ENCODE measurements around the gene SLC1A3.
"Not testable (repeated sequence)": the region's sequence is repeated elsewhere in the genome, so short reads cannot be mapped to it uniquely, and the experiment has no call there.

SLC1A3 gene

GRCh38 chr5:36642089-36642488 is 35.7 kb downstream of the SLC1A3 start:
- no peak for TF ChIP-seq CTCF (IDR thresholded peaks at IDR 0.05; ENCODE audit: extremely low read depth, missing control alignments)
- no peak for DNase-seq (ENCODE audit: low spot score)

GRCh38 chr5:36643162-36643561 is 36.8 kb downstream of the SLC1A3 start:
- DNase-seq (ENCODE audit: low spot score), result no peak

GRCh38 chr5:36643841-36644240 is 37.4 kb downstream of the SLC1A3 start:
- DNase-seq (ENCODE audit: low spot score), result not testable (repeated sequence)

More at GRCh38 chr5:36643162-36643561, 36.8 kb downstream of the SLC1A3 start:
- no peak for TF ChIP-seq CTCF (IDR thresholded peaks at IDR 0.05; ENCODE audit: extremely low read depth, missing control alignments)

- DNase-seq (ENCODE audit: low spot score), result no peak
- no peak for TF ChIP-seq CTCF (IDR thresholded peaks at IDR 0.05; ENCODE audit: extremely low read depth, missing control alignments)
Measured at GRCh38 chr5:36644727-36645126, 38.3 kb downstream of the SLC1A3 start.

- no peak for DNase-seq (ENCODE audit: low spot score)
- TF ChIP-seq CTCF (IDR thresholded peaks at IDR 0.05; ENCODE audit: extremely low read depth, missing control alignments), result no peak
Measured at GRCh38 chr5:36646100-36646499, 39.7 kb downstream of the SLC1A3 start.

GRCh38 chr5:36646507-36647023 is 40.2 kb downstream of the SLC1A3 start:
- no peak for DNase-seq (ENCODE audit: low spot score)
- no peak for TF ChIP-seq CTCF (IDR thresholded peaks at IDR 0.05; ENCODE audit: extremely low read depth, missing control alignments)

- TF ChIP-seq CTCF (IDR thresholded peaks at IDR 0.05; ENCODE audit: extremely low read depth, missing control alignments), result no peak
- peak; percentile 15 for DNase-seq (ENCODE audit: low spot score)
Measured at GRCh38 chr5:36647046-36647445, 40.6 kb downstream of the SLC1A3 start.

GRCh38 chr5:36648426-36648825 is 42.0 kb downstream of the SLC1A3 start:
- no peak for DNase-seq (ENCODE audit: low spot score)
- TF ChIP-seq CTCF (IDR thresholded peaks at IDR 0.05; ENCODE audit: extremely low read depth, missing control alignments), result no peak

Data from GM20000 (cell line).